Measurements from ENCODE around the gene RAD51B.

The RAD51B gene

GRCh38 chr14:68260121-68260520, 440.5 kb downstream of the RAD51B start:
- DNase-seq, result no peak

- no peak for DNase-seq
Measured at GRCh38 chr14:68261092-68261842, 441.7 kb downstream of the RAD51B start.

GRCh38 chr14:68262567-68262966, 443.0 kb downstream of the RAD51B start:
- DNase-seq, result no peak

GRCh38 chr14:68263563-68264259, 444.1 kb downstream of the RAD51B start:
- DNase-seq, result no peak

GRCh38 chr14:68264260-68264569, 444.6 kb downstream of the RAD51B start:
- no peak for DNase-seq

- DNase-seq, result no peak
Measured at GRCh38 chr14:68266998-68267397, 447.4 kb downstream of the RAD51B start.

GRCh38 chr14:68268197-68268596, 448.6 kb downstream of the RAD51B start:
- no peak for DNase-seq

- DNase-seq, result no peak
Measured at GRCh38 chr14:68268719-68269118, 449.1 kb downstream of the RAD51B start.

GRCh38 chr14:68269136-68269927, 449.8 kb downstream of the RAD51B start:
- no peak for DNase-seq

- DNase-seq, result no peak
Measured at GRCh38 chr14:68270342-68270741, 450.8 kb downstream of the RAD51B start.

GRCh38 chr14:68271913-68272391, 452.4 kb downstream of the RAD51B start:
- DNase-seq, result no peak

GRCh38 chr14:68273413-68273812, 453.8 kb downstream of the RAD51B start:
- DNase-seq, result no peak

- no peak for DNase-seq
Measured at GRCh38 chr14:68274725-68275124, 455.1 kb downstream of the RAD51B start.

- DNase-seq, result no peak
Measured at GRCh38 chr14:68278576-68279436, 459.2 kb downstream of the RAD51B start.

- DNase-seq, result no peak
Measured at GRCh38 chr14:68279437-68279720, 459.8 kb downstream of the RAD51B start.

- no peak for DNase-seq
Measured at GRCh38 chr14:68279777-68280233, 460.2 kb downstream of the RAD51B start.

- DNase-seq, result no peak
Measured at GRCh38 chr14:68281497-68281896, 461.9 kb downstream of the RAD51B start.

- no peak for DNase-seq
Measured at GRCh38 chr14:68282479-68283377, 463.1 kb downstream of the RAD51B start.

- no peak for DNase-seq
Measured at GRCh38 chr14:68283378-68284123, 464.0 kb downstream of the RAD51B start.

GRCh38 chr14:68284333-68284732, 464.8 kb downstream of the RAD51B start:
- DNase-seq, result no peak

GRCh38 chr14:68284834-68285233, 465.3 kb downstream of the RAD51B start:
- no peak for DNase-seq
